Stimulated activated CD8-positive, alpha-beta memory T cell treated with anti-CD3 and anti-CD28 coated beads, Interleukin-15, amount 100 ng/mL, for 24 hours (primary cell): ENCODE measurements around the gene PDE7B.
"Not testable (repeated sequence)": the region's sequence is repeated elsewhere in the genome, so short reads cannot be mapped to it uniquely, and the experiment has no call there.

Experiments
- DNase-seq: peaks from one replicate; pipeline ENCODE4 v3.0.0-alpha.2; 2020; ENCODE audit warnings: low read depth

The PDE7B gene

DNA sequence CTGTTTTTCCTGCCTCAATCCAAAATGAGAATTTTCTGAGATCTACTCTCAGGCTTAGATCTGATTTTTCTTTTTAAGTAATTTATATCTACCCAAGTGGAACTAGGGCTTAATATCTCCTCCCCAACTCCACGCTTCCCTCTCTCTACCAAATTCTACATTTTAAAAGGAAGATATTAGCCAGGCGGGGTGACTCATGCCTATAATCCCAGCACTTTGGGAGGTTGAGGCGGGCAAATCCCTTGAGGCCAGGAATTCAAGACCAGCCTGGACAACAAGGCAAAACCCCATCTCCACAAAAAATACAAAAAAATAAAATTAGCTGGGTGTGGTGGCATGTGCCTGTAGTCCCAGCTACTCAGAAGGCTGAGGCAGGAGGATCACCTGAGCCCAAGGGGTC, 337.6 kb downstream of the PDE7B start:
- DNase-seq, result no peak

DNA sequence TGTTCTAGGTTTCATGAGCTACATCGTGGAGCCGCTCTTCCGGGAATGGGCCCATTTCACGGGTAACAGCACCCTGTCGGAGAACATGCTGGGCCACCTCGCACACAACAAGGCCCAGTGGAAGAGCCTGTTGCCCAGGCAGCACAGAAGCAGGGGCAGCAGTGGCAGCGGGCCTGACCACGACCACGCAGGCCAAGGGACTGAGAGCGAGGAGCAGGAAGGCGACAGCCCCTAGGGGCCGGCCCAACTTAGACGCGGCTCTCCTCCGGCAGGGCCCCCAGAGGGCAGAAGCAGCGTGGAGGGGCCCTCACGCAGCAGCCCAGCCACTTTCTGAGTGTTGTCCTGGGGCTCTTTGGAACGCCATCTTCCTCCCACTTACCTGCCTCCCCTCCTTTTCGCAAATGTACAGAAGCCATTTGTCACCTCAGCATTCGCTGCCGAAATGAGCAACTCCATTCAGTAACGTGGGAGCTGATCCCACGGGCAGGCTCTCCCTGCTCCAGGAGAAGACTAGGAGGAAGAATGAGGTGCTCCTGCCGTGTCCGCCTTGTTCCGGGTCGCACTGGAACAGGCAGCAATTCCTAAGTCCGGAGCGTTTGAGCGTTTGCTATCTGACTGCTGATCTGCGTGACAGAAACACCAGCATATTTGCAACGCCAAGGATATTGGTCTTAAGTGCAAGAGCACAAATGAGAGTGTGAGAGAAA, 340.3 kb downstream of the PDE7B start:
- no peak for DNase-seq

GRCh38 chr6:136192902-136193301, 341.4 kb downstream of the PDE7B start:
- DNase-seq, result no peak

- no peak for DNase-seq
Measured at GRCh38 chr6:136201732-136202131, 350.2 kb downstream of the PDE7B start.

DNA sequence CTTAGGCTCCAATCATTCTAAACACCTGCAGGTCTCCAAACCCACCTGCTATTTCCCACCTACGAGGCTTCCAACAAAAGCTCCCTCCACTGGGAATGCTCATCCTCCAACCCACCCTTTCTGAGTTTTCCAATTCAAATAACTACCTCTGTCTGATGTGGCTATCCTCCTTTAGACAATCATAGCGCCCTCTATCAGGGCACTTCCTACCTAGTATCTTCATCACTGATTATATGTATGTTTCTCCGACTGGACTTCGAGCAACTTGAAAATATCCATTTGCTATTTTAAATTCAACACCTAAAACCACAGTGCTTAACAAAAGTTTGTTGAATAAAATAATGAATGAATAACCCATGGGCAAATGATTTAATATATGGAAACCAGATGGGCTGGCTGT, 357.3 kb downstream of the PDE7B start:
- no peak for DNase-seq

DNA sequence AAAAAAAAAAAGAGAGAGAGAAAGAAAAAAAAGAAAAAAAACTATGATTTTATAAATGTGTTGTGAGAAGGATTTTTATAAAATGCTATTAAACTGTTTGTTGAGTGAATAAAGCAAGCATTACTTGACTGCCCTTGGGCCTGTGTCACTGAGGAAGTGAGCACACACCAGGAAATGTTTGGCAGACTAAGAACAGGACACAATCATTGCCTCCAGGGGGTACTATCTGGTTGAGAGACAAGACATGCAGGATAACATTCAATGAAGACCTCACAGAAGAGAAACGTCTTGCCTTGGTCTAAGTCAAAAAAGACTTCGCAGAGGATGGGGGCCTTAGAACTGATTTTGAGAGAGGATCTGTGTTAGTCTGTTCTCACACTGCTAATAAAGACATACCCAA, 358.0 kb downstream of the PDE7B start:
- DNase-seq, result no peak

DNA sequence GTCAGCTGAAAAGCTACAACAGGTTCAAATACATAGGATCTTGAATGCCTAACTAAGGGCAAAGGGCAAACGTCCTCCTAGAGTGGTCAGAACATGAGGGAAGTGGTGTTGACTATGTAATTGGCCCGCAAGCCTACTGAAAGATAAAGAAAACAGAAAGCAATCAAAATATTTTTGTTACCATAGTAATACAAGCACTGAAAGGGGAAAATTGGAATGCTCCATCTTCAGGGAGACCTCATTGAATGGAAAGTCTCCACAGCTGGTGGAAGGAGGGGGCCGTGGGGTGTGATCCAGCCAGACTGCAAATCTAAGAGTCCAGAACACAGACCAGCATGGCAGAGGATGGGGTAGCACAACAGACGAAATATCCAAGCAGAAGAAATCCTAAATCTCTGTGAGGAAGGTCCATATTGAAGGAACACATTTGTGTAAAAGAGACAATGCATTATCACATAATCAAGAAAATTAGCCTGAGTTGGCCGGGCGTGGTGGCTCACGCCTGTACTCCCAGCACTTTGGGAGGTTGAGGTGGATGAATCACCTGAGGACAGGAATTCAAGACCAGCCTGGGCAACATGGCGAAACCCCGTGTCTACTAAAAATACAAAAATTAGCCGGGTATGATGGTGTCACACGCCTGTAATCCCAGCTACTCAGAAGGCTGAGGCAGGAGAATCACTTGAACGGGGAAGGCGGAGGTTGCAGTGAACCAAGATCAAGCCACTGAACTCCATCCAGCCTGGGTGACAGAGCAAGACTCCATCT, 359.1 kb downstream of the PDE7B start:
- no peak for DNase-seq

GRCh38 chr6:136212608-136213007, 361.1 kb downstream of the PDE7B start:
- no peak for DNase-seq

DNA sequence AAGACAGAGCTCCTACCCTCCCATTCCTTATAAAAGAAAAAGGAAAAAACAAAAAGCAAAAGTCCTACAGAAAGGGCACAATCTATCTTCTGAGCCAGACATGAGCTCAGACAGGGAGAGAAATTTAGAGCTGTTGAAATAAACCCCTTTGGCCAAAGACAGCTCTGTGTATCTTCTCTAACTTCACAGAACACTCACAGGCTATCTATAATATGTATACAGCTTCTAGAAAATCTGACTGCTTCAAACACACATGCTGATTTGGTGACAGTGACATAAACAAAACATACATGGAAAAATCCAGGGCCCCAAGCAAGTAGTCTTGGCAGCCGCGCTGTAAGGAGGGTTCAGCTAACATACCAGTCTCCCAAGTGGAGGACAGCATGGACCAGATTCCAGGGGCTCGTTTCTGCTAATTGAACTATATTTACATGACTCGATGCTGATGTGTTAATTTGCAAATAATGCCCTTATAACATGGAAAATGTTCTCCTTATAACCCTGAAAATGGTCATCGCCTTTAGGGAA, 361.6 kb downstream of the PDE7B start:
- DNase-seq, result no peak

DNA sequence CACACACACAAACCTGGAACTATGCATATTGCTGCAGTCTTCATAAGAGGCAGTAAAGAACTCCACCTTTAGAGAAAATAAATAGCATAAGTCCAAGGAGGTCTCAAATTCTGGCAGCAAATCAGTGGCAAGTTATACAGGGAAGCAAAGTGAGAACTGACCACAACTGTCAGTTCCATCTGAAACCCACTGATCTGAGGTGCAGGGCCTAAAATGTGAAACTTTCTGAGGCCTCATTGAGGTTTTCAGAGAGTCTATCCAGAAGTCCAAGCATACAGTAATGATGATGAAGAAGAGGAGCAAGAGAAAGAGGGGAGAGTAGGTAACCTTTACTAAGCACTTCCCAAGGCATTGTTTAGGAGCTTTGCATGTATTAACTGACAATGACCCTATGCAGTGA, 362.4 kb downstream of the PDE7B start:
- no peak for DNase-seq

DNA sequence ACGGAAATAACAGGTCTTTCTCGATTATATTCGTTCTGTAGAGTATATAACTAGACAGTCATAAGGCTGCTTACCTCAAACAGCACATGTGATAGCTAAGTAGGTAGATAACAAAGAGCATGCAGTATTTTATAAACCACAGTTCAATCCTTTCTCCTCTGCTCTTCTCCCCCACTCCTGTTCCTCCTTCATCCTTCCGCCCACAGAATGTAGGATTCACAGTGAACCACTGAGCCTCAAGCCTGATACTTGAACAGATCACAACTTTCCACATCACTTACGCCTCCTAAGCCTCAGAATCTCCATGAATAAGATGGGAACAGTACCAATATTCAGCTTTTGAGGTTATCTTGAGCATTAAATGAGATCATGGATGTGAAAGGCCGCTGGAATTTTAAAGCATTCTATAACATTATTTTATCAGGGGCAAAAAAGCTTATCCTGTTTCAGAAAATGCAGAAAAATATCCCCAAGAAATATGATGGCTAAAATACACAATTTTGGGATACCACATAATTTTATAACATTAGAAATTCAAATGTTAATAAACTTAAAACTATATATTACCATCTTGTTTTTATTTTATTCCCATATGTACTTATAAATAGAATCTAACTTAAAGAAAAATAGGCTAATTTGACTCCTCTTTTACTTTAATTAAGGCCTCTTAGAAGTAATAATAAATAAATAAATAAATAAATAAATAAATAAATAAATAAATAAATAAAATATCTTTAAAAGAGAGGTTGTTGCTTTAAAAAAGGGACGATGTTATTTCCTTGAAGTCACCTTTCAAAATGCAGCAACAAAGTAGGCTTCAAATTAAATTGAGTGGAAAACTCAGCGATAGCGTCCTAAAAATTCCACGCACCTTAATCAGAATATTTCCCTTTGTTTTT, 365.3 kb downstream of the PDE7B start:
- DNase-seq, result no peak

DNA sequence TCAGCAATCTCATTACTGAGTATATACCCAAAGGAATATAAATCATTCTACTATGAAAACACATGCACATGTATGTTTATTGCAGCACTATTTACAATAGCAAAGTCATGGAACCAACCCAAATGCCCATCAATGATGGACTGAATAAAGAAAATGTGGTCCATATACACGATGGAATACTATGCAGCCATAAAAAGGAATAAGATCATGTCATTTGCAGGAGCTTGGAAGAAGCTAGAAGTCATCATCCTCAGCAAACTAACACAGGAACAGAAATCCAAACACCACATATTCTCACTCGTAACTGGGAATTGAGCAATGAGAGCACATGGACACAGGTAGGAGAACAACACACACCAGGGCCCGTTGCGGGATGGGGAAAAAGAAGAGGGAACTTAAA, 373.5 kb downstream of the PDE7B start:
- DNase-seq, result not testable (repeated sequence)

DNA sequence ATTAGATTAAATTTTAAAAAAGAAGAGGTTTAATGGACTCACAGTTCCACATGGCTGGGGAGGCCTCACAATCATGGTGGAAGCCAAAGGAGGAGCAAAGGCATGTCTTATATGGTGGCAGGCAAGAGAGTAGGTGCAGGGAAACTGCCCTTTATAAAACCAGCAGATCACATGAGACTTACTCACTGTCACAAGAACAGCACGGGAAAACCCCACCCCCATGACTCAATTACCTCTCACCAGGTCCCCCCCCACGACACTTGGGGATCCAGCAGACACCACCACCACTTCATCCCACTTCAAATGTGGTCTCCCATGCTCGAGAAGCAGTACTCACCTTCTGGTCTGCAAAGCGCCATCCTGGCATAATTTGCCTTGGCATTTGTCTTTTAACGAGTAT, 374.0 kb downstream of the PDE7B start:
- DNase-seq, result no peak

- peak; percentile 26 for DNase-seq
Measured at GRCh38 chr6:136226027-136226673, 374.6 kb downstream of the PDE7B start.

DNA sequence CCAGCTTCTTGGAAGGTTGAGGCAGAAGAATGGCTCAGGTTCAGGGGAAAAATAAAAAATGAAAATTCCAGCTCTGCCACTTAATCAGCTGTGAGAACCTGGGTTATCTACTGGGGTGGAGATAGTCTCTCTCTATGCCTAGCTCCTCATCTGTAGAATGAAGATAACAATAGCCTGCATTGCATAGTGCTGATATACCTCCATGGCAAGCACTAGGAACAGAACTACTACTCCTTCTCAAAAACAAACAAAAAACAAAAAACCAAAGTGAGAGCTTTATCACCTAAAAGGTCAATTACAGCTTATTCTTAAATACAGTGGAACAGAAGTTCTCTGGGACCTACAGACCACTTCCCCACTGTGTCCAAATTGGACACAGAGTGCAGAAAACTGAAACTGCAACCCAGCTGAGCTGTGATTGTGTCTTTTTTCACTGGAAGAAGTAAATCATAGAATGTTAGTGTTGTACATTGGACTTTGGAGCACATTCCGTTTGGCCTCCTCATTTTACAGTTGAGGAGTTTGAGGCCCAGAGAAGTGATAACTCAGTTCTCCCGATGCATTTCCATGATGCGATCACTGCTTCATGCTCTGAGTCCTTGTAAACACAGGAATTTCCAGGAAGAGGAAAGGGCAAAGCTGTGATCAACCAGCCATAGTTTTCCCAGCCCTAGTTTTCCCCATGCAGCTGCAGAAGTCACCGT, 375.3 kb downstream of the PDE7B start:
- DNase-seq, result no peak

- DNase-seq, result no peak
Measured at GRCh38 chr6:136228814-136229213, 377.3 kb downstream of the PDE7B start.

DNA sequence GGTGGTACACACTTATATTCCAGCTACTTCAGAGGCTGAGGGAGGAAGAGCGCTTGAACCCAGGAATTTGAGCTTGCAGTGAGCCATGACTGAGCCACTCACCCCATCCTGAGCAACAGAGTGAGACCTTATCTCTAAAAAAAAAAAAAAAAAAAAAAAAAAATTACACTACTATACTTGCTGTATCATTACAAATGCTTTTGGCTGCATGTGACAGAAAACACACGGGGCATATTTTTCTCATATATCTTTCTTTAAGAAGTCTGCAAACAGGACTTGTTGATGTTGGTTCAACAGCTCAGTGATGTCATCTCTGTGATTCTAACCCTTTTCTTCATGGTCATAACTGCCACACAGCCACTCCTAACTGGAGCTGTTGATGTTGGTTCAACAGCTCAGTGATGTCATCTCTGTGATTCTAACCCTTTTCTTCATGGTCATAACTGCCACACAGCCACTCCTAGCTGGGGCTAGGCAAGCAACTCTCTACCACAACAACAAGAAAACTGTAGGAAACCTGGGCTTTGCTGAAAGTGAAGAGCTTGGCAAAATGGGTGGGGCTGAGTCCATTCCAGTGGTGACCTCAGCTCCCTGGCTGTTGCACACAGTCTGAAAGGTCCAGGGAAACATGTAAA, 378.8 kb downstream of the PDE7B start:
- DNase-seq, result no peak

DNA sequence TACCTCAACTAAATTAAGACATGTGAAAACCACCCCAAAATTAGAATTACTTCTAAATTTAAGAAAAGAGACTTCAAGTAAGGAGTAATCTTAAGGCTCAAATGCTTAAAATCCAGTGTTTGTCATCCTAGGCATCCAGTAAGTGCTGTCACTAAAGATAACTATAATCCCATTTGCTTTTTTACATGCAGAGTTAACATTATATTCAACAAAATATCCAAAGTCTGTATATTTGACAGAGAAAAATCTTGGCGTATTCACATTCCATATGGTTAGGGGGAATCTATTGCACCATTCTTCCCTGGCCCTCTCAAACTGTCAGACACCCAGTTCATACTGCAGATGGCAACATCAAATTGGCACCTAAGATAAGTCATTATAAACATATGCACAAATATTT, 381.2 kb downstream of the PDE7B start:
- no peak for DNase-seq

DNA sequence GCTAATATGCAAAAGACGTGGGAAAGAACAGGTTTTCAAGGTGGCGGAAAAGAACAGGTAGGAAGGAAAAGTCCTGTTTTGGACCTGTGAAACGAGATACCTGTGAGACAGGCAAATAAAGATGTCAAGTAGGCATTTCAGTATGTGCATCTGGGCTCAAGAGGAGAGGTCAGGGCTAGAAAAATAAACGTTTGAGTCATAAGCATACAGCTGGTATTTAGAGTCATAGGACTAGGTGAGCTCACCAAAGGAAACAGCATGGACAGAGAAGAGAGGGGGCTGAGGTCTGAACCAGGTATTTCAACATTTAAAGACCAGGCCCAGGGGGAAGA, 383.7 kb downstream of the PDE7B start:
- DNase-seq, result no peak

- DNase-seq, result no peak
Measured at GRCh38 chr6:136236466-136237293, 385.2 kb downstream of the PDE7B start.
